B cell (primary cell): ENCODE measurements around the gene DAAM2.

Experiments
- EZH2 ChIP-seq: IDR thresholded peaks from 2 replicates; pipeline ENCODE4 v1.6.1; 2012; ENCODE audit warnings: borderline replicate concordance, low read depth, mild to moderate bottlenecking, moderate library complexity, low read length; ENCODE audit not compliant: insufficient read depth, poor library complexity, severe bottlenecking
- TF ChIP-seq, protein P1 (sequence below): fragments of 200-600 bp; IDR thresholded peaks from one replicate; pipeline ENCODE4 v1.8.0; 2022; ENCODE audit warnings: antibody characterized with exemption, mild to moderate bottlenecking

GRCh38 chr6:39811835-39812345 is 19.7 kb downstream of the DAAM2 start:
- TF ChIP-seq, protein P1, sequence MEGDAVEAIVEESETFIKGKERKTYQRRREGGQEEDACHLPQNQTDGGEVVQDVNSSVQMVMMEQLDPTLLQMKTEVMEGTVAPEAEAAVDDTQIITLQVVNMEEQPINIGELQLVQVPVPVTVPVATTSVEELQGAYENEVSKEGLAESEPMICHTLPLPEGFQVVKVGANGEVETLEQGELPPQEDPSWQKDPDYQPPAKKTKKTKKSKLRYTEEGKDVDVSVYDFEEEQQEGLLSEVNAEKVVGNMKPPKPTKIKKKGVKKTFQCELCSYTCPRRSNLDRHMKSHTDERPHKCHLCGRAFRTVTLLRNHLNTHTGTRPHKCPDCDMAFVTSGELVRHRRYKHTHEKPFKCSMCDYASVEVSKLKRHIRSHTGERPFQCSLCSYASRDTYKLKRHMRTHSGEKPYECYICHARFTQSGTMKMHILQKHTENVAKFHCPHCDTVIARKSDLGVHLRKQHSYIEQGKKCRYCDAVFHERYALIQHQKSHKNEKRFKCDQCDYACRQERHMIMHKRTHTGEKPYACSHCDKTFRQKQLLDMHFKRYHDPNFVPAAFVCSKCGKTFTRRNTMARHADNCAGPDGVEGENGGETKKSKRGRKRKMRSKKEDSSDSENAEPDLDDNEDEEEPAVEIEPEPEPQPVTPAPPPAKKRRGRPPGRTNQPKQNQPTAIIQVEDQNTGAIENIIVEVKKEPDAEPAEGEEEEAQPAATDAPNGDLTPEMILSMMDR: no peak
- TF ChIP-seq EZH2: no peak
